HEK293 (cell line): ENCODE measurements around the gene SREBF1.

Experiments
- GLIS2 ChIP-seq: fragments of 450-650 bp; formaldehyde crosslinking; IDR thresholded peaks from 2 replicates; pipeline ENCODE4 v1.5.1; 2016; ENCODE audit warnings: missing biosample characterization, missing genetic modification characterization
- IKZF3 ChIP-seq: fragments of 450-650 bp; IDR thresholded peaks from 2 replicates; pipeline ENCODE4 v1.5.0; 2018; ENCODE audit warnings: missing biosample characterization, mild to moderate bottlenecking, missing genetic modification characterization, moderate library complexity
- KLF16 ChIP-seq: fragments of 450-650 bp; formaldehyde crosslinking; IDR thresholded peaks from 2 replicates; pipeline ENCODE4 v1.5.1; 2017; ENCODE audit warnings: missing biosample characterization, missing genetic modification characterization
- MEIS1 ChIP-seq: sonication (generic); formaldehyde crosslinking; IDR thresholded peaks from 2 replicates; pipeline ENCODE4 v1.8.1; 2022; ENCODE audit warnings: missing genetic modification reagents, mild to moderate bottlenecking, borderline replicate concordance
- OVOL3 ChIP-seq: fragments of 450-650 bp; formaldehyde crosslinking; IDR thresholded peaks from 2 replicates; pipeline ENCODE4 v1.5.1; 2016; ENCODE audit warnings: missing biosample characterization, missing genetic modification characterization
- TRIM28 ChIP-seq: IDR thresholded peaks from 2 replicates; pipeline ENCODE4 v1.6.1; 2011; ENCODE audit warnings: low read length, control low read depth, borderline replicate concordance
- WT1 ChIP-seq: fragments of 450-650 bp; formaldehyde crosslinking; IDR thresholded peaks from 2 replicates; pipeline ENCODE4 v1.5.1; 2016; ENCODE audit warnings: missing biosample characterization, missing genetic modification characterization
- ZBTB11 ChIP-seq: fragments of 450-650 bp; formaldehyde crosslinking; conservative IDR thresholded peaks from 2 replicates; pipeline ENCODE4 v1.5.1; 2016; ENCODE audit warnings: low read depth, missing biosample characterization, missing genetic modification characterization
- ZBTB21 ChIP-seq: fragments of 450-650 bp; formaldehyde crosslinking; IDR thresholded peaks from 2 replicates; pipeline ENCODE4 v1.5.1; 2017; ENCODE audit warnings: missing biosample characterization, missing genetic modification characterization
- ZBTB6 ChIP-seq: fragments of 450-650 bp; formaldehyde crosslinking; IDR thresholded peaks from 2 replicates; pipeline ENCODE4 v1.5.1; 2017; ENCODE audit warnings: missing biosample characterization, missing genetic modification characterization
- ZEB2 ChIP-seq: fragments of 450-650 bp; formaldehyde crosslinking; IDR thresholded peaks from 2 replicates; pipeline ENCODE4 v1.5.1; 2016; ENCODE audit warnings: missing biosample characterization, missing genetic modification characterization
- ZFP37 ChIP-seq: fragments of 450-650 bp; formaldehyde crosslinking; IDR thresholded peaks from 2 replicates; pipeline ENCODE4 v1.5.1; 2016; ENCODE audit warnings: missing biosample characterization, missing genetic modification characterization
- ZNF133 ChIP-seq: fragments of 450-650 bp; formaldehyde crosslinking; IDR thresholded peaks from 2 replicates; pipeline ENCODE4 v1.5.1; 2016; ENCODE audit warnings: missing biosample characterization, missing genetic modification characterization
- ZNF138 ChIP-seq: fragments of 450-650 bp; formaldehyde crosslinking; IDR thresholded peaks from 2 replicates; pipeline ENCODE4 v1.5.1; 2016; ENCODE audit warnings: missing biosample characterization, missing genetic modification characterization, borderline replicate concordance
- ZNF169 ChIP-seq: fragments of 450-650 bp; formaldehyde crosslinking; IDR thresholded peaks from 2 replicates; pipeline ENCODE4 v1.5.1; 2016; ENCODE audit warnings: missing biosample characterization, missing genetic modification characterization
- ZNF23 ChIP-seq: fragments of 450-650 bp; formaldehyde crosslinking; IDR thresholded peaks from 2 replicates; pipeline ENCODE4 v1.5.1; 2016; ENCODE audit warnings: missing biosample characterization, missing genetic modification characterization, borderline replicate concordance
- ZNF280D ChIP-seq: fragments of 450-650 bp; formaldehyde crosslinking; IDR thresholded peaks from 2 replicates; pipeline ENCODE4 v1.5.1; 2016; ENCODE audit warnings: missing biosample characterization, missing genetic modification characterization
- ZNF311 ChIP-seq: fragments of 450-650 bp; formaldehyde crosslinking; IDR thresholded peaks from 2 replicates; pipeline ENCODE4 v1.5.1; 2017; ENCODE audit warnings: missing biosample characterization, missing genetic modification characterization, borderline replicate concordance
- ZNF366 ChIP-seq: fragments of 450-650 bp; formaldehyde crosslinking; conservative IDR thresholded peaks from 2 replicates; pipeline ENCODE4 v1.5.1; 2016; ENCODE audit warnings: missing biosample characterization, missing genetic modification characterization
- ZNF449 ChIP-seq: fragments of 450-650 bp; formaldehyde crosslinking; IDR thresholded peaks from 2 replicates; pipeline ENCODE4 v1.5.1; 2017; ENCODE audit warnings: missing biosample characterization, mild to moderate bottlenecking, missing genetic modification characterization, moderate library complexity
- ZNF501 ChIP-seq: fragments of 450-650 bp; formaldehyde crosslinking; IDR thresholded peaks from 2 replicates; pipeline ENCODE4 v1.5.1; 2016; ENCODE audit warnings: missing biosample characterization, missing genetic modification characterization
- ZNF549 ChIP-seq: fragments of 450-650 bp; IDR thresholded peaks from 2 replicates; pipeline ENCODE4 v1.5.1; 2018; ENCODE audit warnings: missing biosample characterization, missing genetic modification characterization, mild to moderate bottlenecking, inconsistent platforms, moderate library complexity
- ZNF560 ChIP-seq: fragments of 450-650 bp; formaldehyde crosslinking; IDR thresholded peaks from 2 replicates; pipeline ENCODE4 v1.5.1; 2017; ENCODE audit warnings: missing biosample characterization, missing genetic modification characterization, borderline replicate concordance
- ZNF580 ChIP-seq: fragments of 450-650 bp; formaldehyde crosslinking; IDR thresholded peaks from 2 replicates; pipeline ENCODE4 v1.5.1; 2016; ENCODE audit warnings: missing biosample characterization, missing genetic modification characterization
- ZNF600 ChIP-seq: fragments of 450-650 bp; formaldehyde crosslinking; IDR thresholded peaks from 2 replicates; pipeline ENCODE4 v1.5.1; 2016; ENCODE audit warnings: missing biosample characterization, missing genetic modification characterization
- ZNF610 ChIP-seq: fragments of 450-650 bp; formaldehyde crosslinking; IDR thresholded peaks from 2 replicates; pipeline ENCODE4 v1.5.1; 2016; ENCODE audit warnings: missing biosample characterization, missing genetic modification characterization, borderline replicate concordance
- ZNF624 ChIP-seq: fragments of 450-650 bp; formaldehyde crosslinking; IDR thresholded peaks from 2 replicates; pipeline ENCODE4 v1.5.1; 2017; ENCODE audit warnings: missing biosample characterization, missing genetic modification characterization
- ZNF670 ChIP-seq: fragments of 450-650 bp; formaldehyde crosslinking; IDR thresholded peaks from 2 replicates; pipeline ENCODE4 v1.5.1; 2016; ENCODE audit warnings: missing biosample characterization, missing genetic modification characterization, low read depth
- ZNF701 ChIP-seq: fragments of 450-650 bp; formaldehyde crosslinking; IDR thresholded peaks from 2 replicates; pipeline ENCODE4 v1.5.1; 2016; ENCODE audit warnings: missing biosample characterization, missing genetic modification characterization
- ZNF704 ChIP-seq: fragments of 450-650 bp; formaldehyde crosslinking; IDR thresholded peaks from 2 replicates; pipeline ENCODE4 v1.5.1; 2016; ENCODE audit warnings: missing biosample characterization, missing genetic modification characterization
- ZNF785 ChIP-seq: fragments of 450-650 bp; formaldehyde crosslinking; IDR thresholded peaks from 2 replicates; pipeline ENCODE4 v1.5.1; 2016; ENCODE audit warnings: missing biosample characterization, missing genetic modification characterization
- ZNF792 ChIP-seq: fragments of 450-650 bp; formaldehyde crosslinking; IDR thresholded peaks from 2 replicates; pipeline ENCODE4 v1.5.1; 2016; ENCODE audit warnings: missing biosample characterization, missing genetic modification characterization

SREBF1 gene

GRCh38 chr17:17819561-17819995, 17.2 kb downstream of the SREBF1 start (continued):
- TF ChIP-seq ZNF138 (no peak), ZNF560 (tag by site-specific recombination) (no peak), KLF16 (tag by site-specific recombination) (no peak), OVOL3 (tag by site-specific recombination) (no peak), WT1 (tag by site-specific recombination) (no peak), ZBTB11 (tag by site-specific recombination) (no peak), ZNF600 (peak; percentile 56; the same call in 1 of the 2 replicates), ZNF792 (tag by site-specific recombination) (no peak), ZNF785 (no peak), ZNF704 (tag by site-specific recombination) (no peak), GLIS2 (tag by site-specific recombination) (peak; percentile 80), ZFP37 (tag by site-specific recombination) (no peak), ZNF366 (tag by site-specific recombination) (peak; percentile 66), ZNF549 (tag by site-specific recombination) (no peak), ZNF311 (tag by site-specific recombination) (no peak), ZNF23 (no peak), ZNF449 (tag by site-specific recombination) (no peak), ZNF280D (tag by site-specific recombination) (no peak), ZBTB21 (tag by site-specific recombination) (no peak), ZNF624 (tag by site-specific recombination) (no peak), ZNF670 (no peak), MEIS1 (CRISPR knock-in tag) (no peak), IKZF3 (tag by site-specific recombination) (peak; percentile 70; the same call in 1 of the 2 replicates), TRIM28 (no peak), ZNF133 (no peak), ZEB2 (tag by site-specific recombination) (peak; percentile 29; the same call in 1 of the 2 replicates), ZBTB6 (tag by site-specific recombination) (peak; percentile 11; the same call in 1 of the 2 replicates), ZNF701 (tag by site-specific recombination) (no peak), ZNF501 (no peak), ZNF610 (tag by site-specific recombination) (no peak), ZNF580 (tag by site-specific recombination) (no peak), ZNF169 (tag by site-specific recombination) (no peak)
